NCI-H510A (cell line): Measurements from ENCODE around the gene EGFR.

Experiments
- DNase-seq: peaks from one replicate; lab custom pipeline; 2025; lab: John Stamatoyannopoulos, UW

EGFR gene

DNA sequence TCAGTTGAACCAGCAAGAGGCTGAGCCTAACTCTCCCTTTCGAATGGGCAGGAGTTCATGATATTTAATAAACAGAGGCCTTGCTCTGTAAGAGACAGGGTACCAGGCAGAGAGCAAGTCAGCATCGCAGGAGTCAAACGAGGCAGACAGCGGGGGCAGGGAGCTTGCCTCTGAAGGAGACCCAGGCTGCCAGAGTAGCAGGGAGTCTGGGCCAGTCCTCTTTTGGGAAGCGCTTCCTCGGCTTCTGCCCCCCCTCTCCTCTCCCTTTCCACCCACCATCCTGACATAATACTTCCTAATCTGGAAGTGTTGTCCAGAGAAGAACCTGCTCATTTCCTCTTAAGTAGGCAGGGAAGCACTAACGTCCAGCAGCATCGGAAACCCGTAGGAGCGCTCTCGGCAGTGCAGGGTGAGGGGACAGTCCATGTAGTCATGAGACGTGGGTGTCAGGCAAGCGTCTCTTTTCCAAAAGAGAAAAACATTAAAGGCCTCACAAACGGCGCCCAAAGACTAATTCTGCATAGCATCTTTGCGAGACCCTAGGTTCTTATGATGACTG, 171.1 kb downstream of the EGFR start:
- DNase-seq = no peak

DNA sequence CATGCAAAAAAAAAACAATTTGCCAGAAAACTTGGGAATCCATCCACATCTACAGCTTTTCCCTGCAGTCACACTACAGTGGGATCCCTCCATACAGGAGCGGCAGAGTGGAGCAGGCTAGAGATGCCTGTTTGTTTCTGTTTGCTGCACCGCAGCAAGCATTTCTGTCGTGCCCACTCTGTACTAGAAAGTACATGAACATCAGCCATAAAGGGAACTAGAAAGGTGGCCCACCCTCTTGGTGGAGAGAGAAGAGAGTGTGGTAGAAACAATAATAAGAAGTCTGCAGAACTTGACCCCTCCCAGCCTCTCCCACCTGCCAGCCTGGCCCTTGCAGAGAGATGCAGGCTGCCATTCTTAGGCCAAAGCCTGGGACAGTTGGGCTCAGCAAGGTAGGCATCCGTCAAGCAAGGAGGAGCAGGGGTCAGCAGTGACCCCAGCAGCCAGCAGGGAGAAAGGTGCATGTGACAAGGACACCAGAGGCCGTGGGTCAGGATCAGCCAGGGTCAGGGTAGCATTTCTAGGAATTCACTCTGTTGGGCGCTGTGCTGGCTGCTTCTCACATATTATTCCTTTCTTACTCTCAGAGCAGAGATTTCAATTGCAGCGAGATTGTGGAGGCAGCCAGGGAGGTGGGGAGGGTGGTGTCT, 171.8 kb downstream of the EGFR start:
- no peak for DNase-seq

DNA sequence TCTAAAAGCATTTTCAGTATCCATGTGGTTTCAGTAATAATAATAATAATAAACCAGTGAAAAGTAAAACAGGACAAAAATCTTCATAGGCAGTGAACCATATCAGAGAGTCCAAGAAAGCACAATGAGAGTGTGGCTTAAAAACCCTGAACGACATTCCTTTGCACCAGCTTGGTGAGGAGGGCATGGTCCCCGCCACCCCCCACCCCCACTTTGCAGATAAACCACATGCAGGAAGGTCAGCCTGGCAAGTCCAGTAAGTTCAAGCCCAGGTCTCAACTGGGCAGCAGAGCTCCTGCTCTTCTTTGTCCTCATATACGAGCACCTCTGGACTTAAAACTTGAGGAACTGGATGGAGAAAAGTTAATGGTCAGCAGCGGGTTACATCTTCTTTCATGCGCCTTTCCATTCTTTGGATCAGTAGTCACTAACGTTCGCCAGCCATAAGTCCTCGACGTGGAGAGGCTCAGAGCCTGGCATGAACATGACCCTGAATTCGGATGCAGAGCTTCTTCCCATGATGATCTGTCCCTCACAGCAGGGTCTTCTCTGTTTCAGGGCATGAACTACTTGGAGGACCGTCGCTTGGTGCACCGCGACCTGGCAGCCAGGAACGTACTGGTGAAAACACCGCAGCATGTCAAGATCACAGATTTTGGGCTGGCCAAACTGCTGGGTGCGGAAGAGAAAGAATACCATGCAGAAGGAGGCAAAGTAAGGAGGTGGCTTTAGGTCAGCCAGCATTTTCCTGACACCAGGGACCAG, 172.5 kb downstream of the EGFR start:
- no peak for DNase-seq

DNA sequence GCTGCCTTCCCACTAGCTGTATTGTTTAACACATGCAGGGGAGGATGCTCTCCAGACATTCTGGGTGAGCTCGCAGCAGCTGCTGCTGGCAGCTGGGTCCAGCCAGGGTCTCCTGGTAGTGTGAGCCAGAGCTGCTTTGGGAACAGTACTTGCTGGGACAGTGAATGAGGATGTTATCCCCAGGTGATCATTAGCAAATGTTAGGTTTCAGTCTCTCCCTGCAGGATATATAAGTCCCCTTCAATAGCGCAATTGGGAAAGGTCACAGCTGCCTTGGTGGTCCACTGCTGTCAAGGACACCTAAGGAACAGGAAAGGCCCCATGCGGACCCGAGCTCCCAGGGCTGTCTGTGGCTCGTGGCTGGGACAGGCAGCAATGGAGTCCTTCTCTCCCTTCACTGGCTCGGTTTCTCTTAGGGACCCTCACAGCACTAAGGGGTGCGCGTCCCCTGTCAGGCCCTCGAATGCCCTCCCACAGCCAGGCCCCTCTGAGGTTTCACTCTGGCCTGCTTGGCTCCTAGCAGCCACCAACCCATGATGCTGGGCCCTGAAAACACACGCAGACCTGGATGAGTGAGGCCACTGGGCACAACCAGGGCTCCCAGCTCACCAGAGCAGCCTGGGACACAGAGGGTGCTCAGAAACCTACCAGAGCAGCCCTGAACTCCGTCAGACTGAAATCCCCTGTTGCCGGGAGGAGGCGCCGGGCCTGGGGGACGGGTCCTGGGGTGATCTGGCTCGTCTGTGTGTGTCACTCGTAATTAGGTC, 173.3 kb downstream of the EGFR start:
- DNase-seq = no peak

DNA sequence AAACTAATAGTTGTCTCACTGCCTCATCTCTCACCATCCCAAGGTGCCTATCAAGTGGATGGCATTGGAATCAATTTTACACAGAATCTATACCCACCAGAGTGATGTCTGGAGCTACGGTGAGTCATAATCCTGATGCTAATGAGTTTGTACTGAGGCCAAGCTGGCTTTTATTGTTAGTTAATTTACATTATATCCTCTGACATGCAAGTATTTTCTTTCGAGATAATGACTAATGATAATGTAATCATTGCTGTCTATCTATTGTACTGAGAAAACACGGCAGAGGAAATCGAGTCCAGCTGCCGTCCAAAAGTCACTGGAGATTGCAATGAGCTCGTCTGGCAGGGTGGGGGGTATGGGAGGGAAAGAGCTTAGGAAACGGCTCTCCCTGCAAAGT, 173.9 kb downstream of the EGFR start:
- no peak for DNase-seq

DNA sequence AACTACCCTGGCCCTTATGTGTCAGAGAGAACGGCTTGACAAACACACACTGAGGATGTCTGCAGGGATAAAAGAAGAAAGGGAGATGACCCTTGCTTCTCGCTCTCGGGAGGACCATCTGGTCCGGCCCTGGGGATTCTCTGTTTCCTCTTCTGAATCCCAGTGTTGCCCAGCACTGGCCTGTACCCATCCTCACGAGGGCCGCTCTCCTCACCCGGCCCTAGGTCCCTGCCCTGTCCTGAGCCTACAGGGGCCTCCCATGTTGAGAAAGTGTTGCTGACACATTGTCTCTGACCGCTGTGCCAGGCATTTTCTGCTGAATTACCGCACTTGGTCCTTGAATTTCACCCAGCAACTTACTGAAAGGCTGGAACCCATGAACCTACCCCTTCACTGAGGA, 174.4 kb downstream of the EGFR start:
- DNase-seq = no peak

DNA sequence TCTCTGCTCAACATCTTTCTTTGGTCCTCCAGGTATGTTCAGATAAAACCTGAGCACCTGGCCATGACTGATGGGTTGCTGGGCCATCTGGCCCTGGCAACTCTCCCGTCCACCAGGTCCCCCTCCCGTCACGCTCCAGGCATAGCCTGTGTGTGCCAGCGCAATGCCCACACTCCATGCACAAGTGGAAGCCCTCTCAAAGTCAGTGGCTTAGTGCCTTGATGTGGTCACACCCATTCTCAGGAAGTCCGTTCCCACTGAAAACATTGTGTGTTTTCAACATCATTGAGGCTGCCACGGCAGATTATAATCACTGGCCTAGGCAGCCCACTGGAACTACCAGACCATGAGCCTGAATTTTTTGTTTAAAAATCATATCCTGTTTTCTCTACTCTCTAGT, 175.7 kb downstream of the EGFR start:
- DNase-seq = no peak

DNA sequence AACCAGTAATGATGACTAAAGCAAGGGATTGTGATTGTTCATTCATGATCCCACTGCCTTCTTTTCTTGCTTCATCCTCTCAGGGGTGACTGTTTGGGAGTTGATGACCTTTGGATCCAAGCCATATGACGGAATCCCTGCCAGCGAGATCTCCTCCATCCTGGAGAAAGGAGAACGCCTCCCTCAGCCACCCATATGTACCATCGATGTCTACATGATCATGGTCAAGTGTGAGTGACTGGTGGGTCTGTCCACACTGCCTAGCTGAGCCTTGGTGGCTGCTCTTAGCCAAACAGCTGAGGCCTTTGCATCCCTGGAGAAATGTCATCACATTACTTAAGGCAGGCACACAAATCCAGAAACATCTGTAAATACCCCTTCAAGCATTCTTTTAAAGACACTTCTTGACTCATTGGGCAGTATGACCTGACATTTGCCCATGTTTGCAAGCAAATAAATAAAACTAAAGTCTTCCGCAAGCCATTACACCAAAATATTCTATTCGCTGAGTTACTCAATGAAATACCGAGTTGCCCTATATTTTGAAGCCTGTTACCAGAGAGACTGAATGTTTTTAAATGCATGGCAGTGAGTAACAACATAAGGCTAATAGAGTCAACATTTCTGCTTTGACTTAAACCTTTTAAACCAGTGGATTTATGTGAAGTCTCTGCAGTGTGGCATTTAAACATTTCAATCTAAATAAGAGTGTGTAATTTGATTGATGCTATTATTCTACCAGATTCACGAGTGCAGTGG, 180.0 kb downstream of the EGFR start:
- DNase-seq = no peak

DNA sequence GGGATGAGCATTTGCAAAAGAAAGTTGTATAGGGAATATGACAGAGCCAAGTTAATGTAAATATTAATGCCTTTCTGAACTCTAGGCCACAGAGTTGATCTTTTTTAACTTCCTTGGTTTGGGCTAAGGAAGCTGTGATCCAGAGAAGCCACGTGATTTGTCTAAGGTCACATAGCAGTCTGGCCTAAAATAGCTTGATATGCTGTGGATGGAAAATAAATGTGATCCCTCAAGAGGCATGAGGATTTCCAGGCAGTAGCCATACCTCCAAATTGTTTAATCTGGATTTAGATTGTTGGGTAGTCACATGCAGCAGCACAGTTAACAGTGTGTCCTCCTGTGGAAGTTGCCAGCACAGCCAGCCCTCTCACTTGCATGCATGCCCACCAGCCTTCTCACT, 180.6 kb downstream of the EGFR start:
- DNase-seq = no peak

DNA sequence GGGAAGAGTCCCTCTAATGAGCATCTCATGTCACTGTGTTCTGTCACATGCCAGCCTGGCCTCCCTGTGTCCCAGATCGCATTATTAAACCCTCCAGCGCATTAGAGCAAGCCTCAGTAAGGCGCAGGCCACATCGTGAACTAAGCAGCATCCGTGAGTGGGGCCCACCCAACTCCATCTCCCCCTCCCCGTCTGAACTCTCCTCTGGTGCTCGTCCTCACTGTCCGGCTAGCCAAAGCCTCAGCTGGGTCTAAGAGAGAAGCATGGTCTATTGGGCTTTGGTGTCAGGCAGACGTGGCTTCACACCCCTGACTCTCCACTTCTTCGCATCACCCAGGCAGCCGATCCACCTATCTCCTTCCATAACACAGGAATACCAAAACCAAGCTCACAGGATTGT, 181.6 kb downstream of the EGFR start:
- DNase-seq = no peak

DNA sequence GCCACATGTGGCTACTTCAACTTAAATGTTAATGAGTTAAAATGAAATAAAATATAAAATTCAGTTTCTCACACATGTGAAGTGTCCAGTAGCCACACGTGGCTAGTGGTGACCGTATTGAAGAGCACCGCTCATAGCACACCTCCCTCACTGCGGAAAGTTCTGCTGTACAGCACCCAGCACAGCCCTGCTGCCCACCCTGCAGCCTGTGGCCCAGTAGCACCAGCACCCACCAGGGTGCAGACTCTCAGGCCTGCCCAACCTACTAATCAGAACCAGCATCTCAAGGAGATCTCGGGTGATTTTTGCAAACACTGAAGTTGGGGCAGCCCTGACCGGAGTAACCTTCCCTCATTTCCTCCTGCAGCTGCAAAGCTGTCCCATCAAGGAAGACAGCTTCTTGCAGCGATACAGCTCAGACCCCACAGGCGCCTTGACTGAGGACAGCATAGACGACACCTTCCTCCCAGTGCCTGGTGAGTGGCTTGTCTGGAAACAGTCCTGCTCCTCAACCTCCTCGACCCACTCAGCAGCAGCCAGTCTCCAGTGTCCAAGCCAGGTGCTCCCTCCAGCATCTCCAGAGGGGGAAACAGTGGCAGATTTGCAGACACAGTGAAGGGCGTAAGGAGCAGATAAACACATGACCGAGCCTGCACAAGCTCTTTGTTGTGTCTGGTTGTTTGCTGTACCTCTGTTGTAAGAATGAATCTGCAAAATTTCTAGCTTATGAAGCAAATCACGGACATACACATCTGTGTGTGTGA, 183.5 kb downstream of the EGFR start:
- no peak for DNase-seq

DNA sequence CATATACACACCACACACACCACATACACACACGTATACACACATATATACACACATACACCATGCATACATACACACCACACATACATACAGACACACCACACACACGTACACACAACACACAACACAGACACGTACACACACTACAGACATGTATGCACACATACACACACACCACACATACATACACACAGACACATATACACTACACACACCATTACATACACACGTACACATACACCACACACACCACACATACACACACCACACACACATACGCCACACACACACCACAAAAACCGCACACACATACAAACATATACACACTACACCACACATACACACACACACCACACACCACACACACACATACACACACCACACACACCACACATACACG, 184.5 kb downstream of the EGFR start:
- DNase-seq = no peak

DNA sequence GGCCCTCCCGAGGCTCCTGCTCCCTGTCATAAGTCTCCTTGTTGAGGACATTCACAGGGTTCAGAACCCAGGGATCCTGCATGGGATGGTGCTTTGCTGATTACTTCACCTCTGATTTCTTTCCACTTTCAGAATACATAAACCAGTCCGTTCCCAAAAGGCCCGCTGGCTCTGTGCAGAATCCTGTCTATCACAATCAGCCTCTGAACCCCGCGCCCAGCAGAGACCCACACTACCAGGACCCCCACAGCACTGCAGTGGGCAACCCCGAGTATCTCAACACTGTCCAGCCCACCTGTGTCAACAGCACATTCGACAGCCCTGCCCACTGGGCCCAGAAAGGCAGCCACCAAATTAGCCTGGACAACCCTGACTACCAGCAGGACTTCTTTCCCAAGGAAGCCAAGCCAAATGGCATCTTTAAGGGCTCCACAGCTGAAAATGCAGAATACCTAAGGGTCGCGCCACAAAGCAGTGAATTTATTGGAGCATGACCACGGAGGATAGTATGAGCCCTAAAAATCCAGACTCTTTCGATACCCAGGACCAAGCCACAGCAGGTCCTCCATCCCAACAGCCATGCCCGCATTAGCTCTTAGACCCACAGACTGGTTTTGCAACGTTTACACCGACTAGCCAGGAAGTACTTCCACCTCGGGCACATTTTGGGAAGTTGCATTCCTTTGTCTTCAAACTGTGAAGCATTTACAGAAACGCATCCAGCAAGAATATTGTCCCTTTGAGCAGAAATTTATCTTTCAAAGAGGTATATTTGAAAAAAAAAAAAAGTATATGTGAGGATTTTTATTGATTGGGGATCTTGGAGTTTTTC, 186.5 kb downstream of the EGFR start:
- DNase-seq = no peak

DNA sequence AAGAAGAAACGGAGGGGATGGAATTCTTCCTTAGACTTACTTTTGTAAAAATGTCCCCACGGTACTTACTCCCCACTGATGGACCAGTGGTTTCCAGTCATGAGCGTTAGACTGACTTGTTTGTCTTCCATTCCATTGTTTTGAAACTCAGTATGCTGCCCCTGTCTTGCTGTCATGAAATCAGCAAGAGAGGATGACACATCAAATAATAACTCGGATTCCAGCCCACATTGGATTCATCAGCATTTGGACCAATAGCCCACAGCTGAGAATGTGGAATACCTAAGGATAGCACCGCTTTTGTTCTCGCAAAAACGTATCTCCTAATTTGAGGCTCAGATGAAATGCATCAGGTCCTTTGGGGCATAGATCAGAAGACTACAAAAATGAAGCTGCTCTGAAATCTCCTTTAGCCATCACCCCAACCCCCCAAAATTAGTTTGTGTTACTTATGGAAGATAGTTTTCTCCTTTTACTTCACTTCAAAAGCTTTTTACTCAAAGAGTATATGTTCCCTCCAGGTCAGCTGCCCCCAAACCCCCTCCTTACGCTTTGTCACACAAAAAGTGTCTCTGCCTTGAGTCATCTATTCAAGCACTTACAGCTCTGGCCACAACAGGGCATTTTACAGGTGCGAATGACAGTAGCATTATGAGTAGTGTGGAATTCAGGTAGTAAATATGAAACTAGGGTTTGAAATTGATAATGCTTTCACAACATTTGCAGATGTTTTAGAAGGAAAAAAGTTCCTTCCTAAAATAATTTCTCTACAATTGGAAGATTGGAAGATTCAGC, 187.6 kb downstream of the EGFR start:
- no peak for DNase-seq

DNA sequence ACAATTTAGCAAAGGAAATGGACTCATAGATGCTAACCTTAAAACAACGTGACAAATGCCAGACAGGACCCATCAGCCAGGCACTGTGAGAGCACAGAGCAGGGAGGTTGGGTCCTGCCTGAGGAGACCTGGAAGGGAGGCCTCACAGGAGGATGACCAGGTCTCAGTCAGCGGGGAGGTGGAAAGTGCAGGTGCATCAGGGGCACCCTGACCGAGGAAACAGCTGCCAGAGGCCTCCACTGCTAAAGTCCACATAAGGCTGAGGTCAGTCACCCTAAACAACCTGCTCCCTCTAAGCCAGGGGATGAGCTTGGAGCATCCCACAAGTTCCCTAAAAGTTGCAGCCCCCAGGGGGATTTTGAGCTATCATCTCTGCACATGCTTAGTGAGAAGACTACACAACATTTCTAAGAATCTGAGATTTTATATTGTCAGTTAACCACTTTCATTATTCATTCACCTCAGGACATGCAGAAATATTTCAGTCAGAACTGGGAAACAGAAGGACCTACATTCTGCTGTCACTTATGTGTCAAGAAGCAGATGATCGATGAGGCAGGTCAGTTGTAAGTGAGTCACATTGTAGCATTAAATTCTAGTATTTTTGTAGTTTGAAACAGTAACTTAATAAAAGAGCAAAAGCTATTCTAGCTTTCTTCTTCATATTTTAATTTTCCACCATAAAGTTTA, 188.8 kb downstream of the EGFR start:
- DNase-seq = no peak

DNA sequence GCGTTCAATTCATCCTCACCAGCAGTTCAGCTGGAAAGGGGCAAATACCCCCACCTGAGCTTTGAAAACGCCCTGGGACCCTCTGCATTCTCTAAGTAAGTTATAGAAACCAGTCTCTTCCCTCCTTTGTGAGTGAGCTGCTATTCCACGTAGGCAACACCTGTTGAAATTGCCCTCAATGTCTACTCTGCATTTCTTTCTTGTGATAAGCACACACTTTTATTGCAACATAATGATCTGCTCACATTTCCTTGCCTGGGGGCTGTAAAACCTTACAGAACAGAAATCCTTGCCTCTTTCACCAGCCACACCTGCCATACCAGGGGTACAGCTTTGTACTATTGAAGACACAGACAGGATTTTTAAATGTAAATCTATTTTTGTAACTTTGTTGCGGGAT, 190.5 kb downstream of the EGFR start:
- DNase-seq = no peak

DNA sequence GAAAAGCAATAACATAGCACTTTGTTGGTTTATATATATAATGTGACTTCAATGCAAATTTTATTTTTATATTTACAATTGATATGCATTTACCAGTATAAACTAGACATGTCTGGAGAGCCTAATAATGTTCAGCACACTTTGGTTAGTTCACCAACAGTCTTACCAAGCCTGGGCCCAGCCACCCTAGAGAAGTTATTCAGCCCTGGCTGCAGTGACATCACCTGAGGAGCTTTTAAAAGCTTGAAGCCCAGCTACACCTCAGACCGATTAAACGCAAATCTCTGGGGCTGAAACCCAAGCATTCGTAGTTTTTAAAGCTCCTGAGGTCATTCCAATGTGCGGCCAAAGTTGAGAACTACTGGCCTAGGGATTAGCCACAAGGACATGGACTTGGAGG, 191.4 kb downstream of the EGFR start:
- DNase-seq = no peak

DNA sequence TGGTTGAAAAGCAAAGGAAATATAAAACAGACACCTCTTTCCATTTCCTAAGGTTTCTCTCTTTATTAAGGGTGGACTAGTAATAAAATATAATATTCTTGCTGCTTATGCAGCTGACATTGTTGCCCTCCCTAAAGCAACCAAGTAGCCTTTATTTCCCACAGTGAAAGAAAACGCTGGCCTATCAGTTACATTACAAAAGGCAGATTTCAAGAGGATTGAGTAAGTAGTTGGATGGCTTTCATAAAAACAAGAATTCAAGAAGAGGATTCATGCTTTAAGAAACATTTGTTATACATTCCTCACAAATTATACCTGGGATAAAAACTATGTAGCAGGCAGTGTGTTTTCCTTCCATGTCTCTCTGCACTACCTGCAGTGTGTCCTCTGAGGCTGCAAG, 191.9 kb downstream of the EGFR start:
- DNase-seq = no peak

DNA sequence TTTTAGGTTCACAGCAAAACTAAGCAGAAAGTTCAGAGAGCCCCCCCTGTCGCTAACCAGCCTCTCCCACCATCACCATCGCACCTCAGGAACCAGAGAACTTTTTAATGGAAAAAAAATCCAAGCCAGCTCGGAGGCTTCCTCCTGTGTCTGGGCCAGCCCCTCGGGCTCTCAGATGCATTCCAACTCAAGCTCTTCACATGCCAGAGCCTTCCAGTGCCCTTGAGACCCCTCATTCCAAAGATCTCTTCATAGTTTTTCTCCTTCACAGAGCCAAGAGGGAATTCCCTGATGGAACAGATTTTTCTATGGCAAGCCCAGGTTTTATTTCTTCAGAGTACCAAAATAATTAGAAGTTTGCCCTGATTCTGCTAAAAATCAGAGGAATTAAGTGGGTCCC, 192.9 kb downstream of the EGFR start:
- DNase-seq = no peak
